ENCODE results near the gene PLA2R1.

Gene PLA2R1

GRCh38 chr2:159921752-159922404 lies 140.5 kb downstream of the PLA2R1 start:
- H3K4me3 ChIP-seq (ENCODE audit: low read depth, low read length): no peak overlapping the region
- TF ChIP-seq, protein P1, sequence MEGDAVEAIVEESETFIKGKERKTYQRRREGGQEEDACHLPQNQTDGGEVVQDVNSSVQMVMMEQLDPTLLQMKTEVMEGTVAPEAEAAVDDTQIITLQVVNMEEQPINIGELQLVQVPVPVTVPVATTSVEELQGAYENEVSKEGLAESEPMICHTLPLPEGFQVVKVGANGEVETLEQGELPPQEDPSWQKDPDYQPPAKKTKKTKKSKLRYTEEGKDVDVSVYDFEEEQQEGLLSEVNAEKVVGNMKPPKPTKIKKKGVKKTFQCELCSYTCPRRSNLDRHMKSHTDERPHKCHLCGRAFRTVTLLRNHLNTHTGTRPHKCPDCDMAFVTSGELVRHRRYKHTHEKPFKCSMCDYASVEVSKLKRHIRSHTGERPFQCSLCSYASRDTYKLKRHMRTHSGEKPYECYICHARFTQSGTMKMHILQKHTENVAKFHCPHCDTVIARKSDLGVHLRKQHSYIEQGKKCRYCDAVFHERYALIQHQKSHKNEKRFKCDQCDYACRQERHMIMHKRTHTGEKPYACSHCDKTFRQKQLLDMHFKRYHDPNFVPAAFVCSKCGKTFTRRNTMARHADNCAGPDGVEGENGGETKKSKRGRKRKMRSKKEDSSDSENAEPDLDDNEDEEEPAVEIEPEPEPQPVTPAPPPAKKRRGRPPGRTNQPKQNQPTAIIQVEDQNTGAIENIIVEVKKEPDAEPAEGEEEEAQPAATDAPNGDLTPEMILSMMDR (IDR thresholded peaks at IDR 0.05; ENCODE audit: low read depth, low read length, missing control alignments): peak; percentile 93
- H3K36me3 ChIP-seq (replicated peaks): no peaks in the 10 kb centered on the region
- peak; percentile 76 for DNase-seq
- H3K27ac ChIP-seq: no peak overlapping the region
- in situ Hi-C loops (cut with HindIII; ENCODE audit: low pct_ligation_motif_present, low sequenced_read_pairs): no loop called here
- no peaks in the 10 kb centered on the region for H3K27me3 ChIP-seq (replicated peaks)

GRCh38 chr2:159916511-159916910 lies 145.9 kb downstream of the PLA2R1 start:
- H3K27me3 ChIP-seq (replicated peaks): no peaks in the 10 kb centered on the region
- DNase-seq: no peak
- TF ChIP-seq, protein P1 (IDR thresholded peaks at IDR 0.05; ENCODE audit: low read depth, low read length, missing control alignments): no peak
- no peak overlapping the region for H3K4me3 ChIP-seq (ENCODE audit: low read depth, low read length)
- no peak overlapping the region for H3K27ac ChIP-seq
- in situ Hi-C loops (cut with HindIII; ENCODE audit: low pct_ligation_motif_present, low sequenced_read_pairs): no loop called here
- no peaks in the 10 kb centered on the region for H3K36me3 ChIP-seq (replicated peaks)

- no peaks in the 10 kb centered on the region for H3K27me3 ChIP-seq (replicated peaks)
- no peaks in the 10 kb centered on the region for H3K36me3 ChIP-seq (replicated peaks)
- TF ChIP-seq, protein P1 (IDR thresholded peaks at IDR 0.05; ENCODE audit: low read depth, low read length, missing control alignments): no peak
- in situ Hi-C loops (cut with HindIII; ENCODE audit: low pct_ligation_motif_present, low sequenced_read_pairs): no loop called here
- no peak overlapping the region for H3K27ac ChIP-seq
- H3K4me3 ChIP-seq (ENCODE audit: low read depth, low read length): no peak overlapping the region
- DNase-seq: no peak
These were observed 148.5 kb downstream of the PLA2R1 start for GRCh38 chr2:159913900-159914299.

- Histone ChIP-seq H3K36me3 (replicated peaks) (no peaks in the 10 kb centered on the region), H3K4me3 (ENCODE audit: low read depth, low read length) (no peak overlapping the region), H3K27me3 (replicated peaks) (no peaks in the 10 kb centered on the region), H3K27ac (no peak overlapping the region)
- TF ChIP-seq, protein P1 (IDR thresholded peaks at IDR 0.05; ENCODE audit: low read depth, low read length, missing control alignments): no peak
- in situ Hi-C loops (cut with HindIII; ENCODE audit: low pct_ligation_motif_present, low sequenced_read_pairs): no loop called here
- no peak for DNase-seq
These were observed 149.8 kb downstream of the PLA2R1 start for GRCh38 chr2:159912580-159912979.

DNA sequence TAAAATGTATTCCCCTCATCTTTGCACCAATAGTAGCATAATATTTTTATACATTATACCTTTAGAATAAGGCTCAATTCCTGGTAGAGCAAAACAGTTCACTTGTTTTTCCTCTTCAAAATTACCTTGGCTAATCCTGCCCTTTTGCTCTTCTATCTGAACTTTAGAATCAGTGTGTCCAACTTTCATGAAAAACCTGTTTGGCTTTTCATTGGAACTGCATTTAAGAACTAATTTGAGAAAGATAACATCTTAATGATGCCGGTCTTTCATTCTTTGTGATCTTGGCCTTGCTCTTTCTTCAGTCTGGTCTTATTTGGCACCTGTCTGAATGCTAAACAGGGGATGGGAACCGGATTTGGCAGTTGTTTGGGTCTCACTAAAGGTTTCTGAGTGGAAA lies 151.5 kb downstream of the PLA2R1 start:
- TF ChIP-seq, protein P1 (IDR thresholded peaks at IDR 0.05; ENCODE audit: low read depth, low read length, missing control alignments): no peak
- H3K4me3 ChIP-seq (ENCODE audit: low read depth, low read length): no peak overlapping the region
- in situ Hi-C loops (cut with HindIII; ENCODE audit: low pct_ligation_motif_present, low sequenced_read_pairs): no loop called here
- H3K36me3 ChIP-seq (replicated peaks): no peaks in the 10 kb centered on the region
- no peak overlapping the region for H3K27ac ChIP-seq
- no peaks in the 10 kb centered on the region for H3K27me3 ChIP-seq (replicated peaks)
- no peak for DNase-seq

DNA sequence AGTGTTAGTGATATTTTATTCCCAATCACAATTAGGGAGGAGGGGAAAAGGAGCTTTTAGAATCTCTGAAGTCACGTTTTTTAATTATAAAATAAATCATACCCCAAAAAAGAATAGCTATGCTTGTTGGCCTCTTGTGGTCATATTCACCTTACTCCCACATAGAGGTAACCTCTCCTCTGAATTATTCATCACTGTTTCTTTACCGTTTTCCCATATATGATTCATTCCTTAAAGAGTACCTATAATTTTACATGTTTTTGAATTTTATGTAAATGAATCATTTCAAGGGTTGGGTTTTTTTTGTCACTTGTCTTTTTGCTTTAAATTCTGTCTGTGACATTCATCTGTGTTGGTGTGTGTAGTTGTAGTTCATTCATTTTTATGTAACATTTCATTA lies 153.8 kb downstream of the PLA2R1 start:
- in situ Hi-C loops (cut with HindIII; ENCODE audit: low pct_ligation_motif_present, low sequenced_read_pairs): no loop called here
- Histone ChIP-seq H3K27ac (no peak overlapping the region), H3K36me3 (replicated peaks) (no peaks in the 10 kb centered on the region), H3K27me3 (replicated peaks) (no peaks in the 10 kb centered on the region), H3K4me3 (ENCODE audit: low read depth, low read length) (no peak overlapping the region)
- TF ChIP-seq, protein P1 (IDR thresholded peaks at IDR 0.05; ENCODE audit: low read depth, low read length, missing control alignments): no peak
- no peak for DNase-seq

Measured in brain microvascular endothelial cell (primary cell).